ENCODE measurements around the gene DNAH12.

- no peak for TF ChIP-seq CTCF (IDR thresholded peaks at IDR 0.05; ENCODE audit: low read depth, low read length, poor library complexity, severe bottlenecking)
- no peak for TF ChIP-seq EZH2phosphoT487 (IDR thresholded peaks at IDR 0.05; ENCODE audit: borderline replicate concordance, low read length)
Observed at GRCh38 chr3:57383406-57383805, 160.7 kb downstream of the DNAH12 start.

Data from DOHH2 (cell line).